Anterior cingulate cortex (tissue), 58 donors: ENCODE measurements around the gene RNF220.
"Not testable (repeated sequence)": the region's sequence is repeated elsewhere in the genome, so short reads cannot be mapped to it uniquely, and the experiment has no call there.

Source experiments
- DNase-seq, 58 donors: peaks; one replicate each; lab custom pipeline; 2025; lab: John Stamatoyannopoulos, UW

RNF220 gene

DNA sequence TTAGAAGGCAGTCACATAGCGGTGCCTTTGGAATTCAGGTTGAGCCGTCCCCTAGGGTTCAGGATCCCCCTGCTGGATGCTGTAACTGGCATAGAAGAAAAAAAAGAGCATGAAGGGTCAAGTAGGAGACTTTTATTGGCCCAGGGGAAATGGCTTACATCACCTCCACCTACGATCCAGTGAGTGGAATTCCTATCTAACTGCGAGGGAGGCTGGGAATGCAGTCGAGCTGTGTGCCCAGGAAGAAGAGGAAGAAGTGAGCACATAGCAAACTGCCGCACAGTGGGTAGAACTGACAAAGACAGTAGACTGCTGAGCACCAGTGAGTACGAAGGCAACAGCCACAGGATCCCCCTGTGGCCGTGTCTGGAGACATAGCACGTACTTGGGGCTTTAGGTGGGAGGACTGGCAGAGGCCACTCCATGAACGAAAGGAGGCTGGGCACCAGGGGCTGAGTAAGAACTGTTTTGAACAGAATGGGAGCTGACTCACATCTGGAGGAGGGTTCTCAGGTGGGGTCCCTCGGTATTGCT is 79.2 kb downstream of the RNF220 start:
- no peak for DNase-seq

- peak in 2 of 58 donors; percentile 8 to 12 for DNase-seq
Observed at GRCh38 chr1:44485229-44485933, 80.3 kb downstream of the RNF220 start.

DNA sequence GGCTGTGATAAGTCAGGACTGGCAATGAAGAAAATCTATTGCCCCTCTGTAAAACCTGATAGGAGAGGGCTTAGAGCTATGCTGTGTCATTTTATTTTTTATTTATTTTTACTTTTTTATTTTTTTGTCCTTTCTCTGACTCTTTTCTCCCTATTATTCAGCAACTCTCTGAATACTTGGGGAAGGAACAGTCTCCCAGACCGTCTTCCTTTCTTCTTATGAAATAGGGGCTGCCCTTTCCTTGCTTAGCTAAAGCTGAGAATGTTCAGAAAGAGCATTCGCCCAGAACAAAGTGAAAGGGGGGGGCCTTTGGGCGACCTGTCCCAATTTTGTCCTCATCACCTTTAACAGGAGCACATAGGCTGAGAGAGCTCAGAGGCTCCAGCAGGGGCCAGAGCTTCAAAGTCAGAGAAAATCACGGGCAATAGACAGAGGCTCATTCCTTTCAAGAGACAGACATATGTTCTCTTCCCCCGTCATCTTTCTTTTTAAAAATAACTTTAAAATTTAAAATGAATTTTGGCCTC is 80.9 kb downstream of the RNF220 start:
- no peak for DNase-seq

DNA sequence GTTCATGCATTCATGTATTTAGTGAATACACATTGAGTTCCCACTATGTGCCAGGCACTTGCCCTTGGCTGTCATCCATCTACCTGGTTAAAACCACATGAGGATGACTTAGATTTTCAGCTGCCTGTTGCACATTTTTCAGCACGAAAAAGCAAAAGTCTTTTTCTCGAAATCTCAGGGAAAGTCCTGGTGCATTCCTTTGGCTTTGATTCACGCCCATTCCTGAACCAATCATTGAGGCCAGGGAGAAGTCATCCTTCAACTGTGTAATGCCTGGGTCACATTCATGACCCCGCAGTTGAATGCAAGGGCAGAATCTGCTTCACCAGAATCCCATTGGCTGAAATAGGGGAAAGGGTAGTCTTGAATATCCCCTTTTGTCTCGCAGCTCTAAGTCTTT is 84.4 kb downstream of the RNF220 start:
- no peak for DNase-seq

DNA sequence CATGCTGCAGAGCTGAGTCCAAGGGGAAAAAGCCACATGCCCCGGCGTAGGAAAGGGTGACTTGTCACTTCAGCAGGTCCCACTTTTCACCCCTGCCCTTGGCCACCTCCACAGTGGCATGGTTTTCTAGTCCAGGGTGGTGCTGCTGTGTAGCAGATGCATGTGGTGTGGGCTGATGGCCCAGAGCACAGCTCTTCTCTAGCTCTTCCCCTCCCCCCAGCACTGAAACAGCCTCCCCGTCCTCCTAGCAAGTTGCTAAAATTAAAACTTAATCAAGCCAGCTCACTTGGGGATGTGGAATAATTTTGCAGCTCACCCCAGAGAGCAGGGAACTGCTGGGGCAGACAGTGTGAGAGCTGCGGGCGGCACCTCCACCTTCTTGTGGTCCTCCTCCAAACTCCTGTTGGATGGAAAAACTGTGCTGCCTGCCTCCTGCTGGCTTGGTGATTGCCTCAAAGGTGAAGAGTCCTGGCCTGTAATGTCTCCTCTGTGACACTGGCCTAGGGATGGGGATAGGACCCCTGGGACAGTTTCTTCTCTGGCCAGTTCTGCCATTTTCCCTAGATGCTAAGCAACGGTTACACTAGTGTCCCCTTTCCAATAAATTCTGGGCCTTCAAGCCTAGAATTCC is 91.6 kb downstream of the RNF220 start:
- peak in 6 of 58 donors; percentile 18 to 39 (median 30) for DNase-seq

GRCh38 chr1:44497422-44498170 is 92.5 kb downstream of the RNF220 start:
- DNase-seq = peak in 1 of 58 donors; percentile 19

DNA sequence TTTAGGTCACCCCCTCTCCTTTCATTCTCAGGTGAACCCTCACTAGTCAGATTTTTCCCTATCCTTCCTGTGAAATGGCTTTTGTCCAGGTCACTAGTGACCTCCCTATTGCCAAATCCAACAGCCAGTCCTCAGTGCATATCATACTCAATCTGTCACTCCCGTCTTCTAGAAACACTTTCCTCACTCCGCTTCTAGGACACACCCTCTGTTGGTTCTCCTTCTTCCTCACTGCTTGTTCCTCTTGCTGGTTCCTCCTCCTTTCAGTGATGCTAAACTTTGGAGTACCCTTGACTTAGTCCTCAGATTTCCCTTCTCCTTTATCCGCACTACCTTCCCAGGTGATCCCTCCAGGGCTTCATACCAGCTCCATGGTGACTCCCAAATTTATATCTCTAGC is 94.3 kb downstream of the RNF220 start:
- no peak for DNase-seq

DNA sequence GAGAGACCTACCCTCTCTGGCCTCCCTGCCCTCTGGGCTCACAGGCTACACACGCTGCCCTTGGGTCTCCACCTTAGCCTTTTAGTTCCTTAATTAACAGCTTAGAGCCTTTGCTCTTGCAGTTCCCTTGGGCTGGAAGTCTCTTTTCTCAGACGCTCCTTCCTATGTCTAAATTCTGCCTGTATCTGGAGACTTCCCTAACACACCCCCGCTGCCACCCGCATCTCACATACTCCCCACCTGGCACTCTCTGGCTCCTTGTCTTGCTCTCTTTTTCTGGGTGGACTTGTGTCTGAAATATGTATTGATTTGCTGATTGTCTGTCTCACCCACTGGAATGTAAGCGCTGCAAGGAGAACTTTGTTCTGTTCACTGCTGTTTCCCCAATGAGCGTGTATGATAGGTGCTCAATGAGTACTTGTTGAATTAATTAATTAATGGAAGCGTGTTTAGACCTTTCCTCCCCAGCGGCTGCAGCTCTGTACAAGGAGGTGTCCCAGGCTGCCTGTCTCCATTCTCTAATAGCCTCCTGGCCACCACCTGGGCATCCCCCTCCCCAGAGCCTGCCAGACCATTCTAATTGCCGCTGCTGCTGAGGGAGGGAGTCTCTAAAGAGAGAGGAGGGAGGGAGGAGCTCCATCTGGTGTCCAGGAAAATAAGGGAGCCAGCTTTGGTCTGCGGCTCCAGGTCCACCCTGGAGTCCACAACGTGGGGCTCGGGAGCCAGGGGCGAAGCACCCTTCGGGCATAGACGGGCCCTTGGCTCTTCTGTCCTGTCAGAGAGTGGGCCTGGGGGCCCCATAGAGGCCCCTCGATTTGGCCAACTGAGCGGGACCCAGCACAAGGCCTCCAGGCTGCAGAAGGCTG is 95.4 kb downstream of the RNF220 start:
- DNase-seq = peak in 40 of 58 donors; percentile 25 to 95 (median 75)

DNA sequence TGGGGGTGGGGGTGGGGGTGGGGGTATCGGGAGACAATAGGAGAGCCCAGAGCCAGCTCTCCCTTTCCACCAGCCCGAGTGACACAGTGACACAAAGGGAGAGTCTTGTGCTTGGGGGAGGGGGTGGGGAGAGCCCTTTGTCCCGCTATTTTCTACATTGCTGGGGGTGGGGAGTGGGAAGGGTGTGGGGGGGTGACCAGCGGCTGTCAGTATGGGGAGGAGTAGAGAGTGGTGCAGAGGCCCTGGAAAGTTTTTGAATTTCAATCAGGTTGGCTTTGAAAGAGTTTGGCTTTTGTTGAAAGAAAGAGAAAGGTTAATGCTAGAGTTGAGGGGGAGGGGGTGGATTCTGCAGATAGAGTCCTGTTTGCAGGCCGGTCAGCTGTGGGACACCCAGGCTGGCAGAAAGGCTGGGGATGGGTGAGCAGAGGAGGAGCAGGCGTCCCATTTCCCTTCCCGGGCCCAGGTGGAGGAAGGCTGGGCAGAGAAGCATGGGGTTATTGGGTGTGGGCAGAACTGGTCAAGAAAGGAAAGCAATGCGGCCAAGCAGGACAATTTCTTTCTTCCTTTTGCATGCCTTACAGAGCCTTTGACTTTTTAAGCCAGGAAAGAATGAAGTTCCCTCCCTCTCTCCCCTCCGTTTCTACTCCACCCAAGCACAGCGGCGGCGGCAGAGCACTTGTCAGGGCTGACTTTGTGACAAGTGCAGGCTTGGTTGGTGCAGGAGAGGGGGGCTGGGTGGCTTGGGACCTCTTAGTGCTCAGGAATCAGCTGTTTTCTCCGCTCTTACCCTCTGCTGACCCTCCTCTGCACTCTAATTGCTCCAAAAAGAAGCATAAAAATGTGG is 96.2 kb downstream of the RNF220 start:
- DNase-seq = peak in 46 of 58 donors; percentile 15 to 95 (median 74)

- DNase-seq = not testable (repeated sequence)
Observed at GRCh38 chr1:44502823-44503222, 97.8 kb downstream of the RNF220 start.

DNA sequence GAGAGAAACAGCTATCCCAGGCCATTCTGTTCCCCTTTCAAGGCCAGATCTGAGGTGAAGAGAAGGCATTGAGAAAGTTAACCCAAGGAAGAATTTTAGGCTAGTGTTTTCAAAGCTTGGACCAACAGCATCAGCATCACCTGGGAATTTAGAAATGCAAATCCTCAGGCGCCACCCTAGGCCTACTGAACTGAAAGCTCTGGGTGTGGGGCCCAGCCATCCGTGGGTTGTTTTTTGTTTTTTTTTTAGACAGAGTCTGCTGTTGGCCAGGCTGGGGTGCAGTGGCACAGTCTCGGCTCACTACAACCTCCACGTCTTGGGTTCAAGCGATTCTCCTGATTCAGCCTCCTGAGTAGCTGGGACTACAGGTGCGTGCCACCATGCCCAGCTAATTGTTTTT is 98.6 kb downstream of the RNF220 start:
- no peak for DNase-seq

DNA sequence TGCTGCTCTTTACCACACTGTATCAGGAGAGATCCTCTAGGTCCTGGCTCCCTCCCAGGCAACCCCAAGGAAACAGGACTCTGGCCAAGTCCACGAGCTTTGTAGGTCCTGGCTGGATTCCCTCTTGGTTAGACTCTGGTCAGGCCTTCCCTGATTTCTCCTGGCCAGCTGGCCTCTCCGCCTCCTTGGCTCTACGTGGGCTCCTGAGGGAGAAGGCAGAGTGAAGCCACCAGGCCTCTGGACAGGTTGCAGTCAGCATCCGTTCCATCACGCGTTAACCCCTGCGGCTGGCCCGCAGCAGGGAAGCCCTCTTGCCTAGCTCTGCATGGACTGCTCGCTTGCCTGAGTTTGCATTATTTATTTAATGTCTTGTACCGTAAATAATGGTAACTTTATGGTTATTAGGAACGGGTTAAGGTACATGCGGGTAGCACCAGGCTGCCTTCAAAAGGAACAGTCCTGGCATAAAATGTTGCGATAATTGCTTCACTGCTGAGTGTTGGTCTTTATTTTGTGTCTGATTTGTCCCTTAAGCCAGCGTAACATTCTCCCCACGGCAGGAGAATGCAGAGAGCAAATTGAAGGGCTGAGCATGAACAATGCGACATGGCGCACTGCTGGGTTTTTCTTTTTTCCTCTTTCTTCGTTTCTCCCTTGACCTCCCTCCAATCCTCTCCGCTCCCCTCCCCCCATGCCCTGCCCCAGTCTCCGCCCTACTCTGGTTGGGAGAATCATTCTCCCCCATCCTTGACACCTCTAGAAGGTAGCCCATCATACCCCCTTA is 100.3 kb downstream of the RNF220 start:
- DNase-seq = peak in 23 of 58 donors; percentile 5 to 72 (median 39)

- peak in 53 of 58 donors; percentile 27 to 96 (median 76) for DNase-seq
Observed at GRCh38 chr1:44507490-44508396, 102.7 kb downstream of the RNF220 start.

DNA sequence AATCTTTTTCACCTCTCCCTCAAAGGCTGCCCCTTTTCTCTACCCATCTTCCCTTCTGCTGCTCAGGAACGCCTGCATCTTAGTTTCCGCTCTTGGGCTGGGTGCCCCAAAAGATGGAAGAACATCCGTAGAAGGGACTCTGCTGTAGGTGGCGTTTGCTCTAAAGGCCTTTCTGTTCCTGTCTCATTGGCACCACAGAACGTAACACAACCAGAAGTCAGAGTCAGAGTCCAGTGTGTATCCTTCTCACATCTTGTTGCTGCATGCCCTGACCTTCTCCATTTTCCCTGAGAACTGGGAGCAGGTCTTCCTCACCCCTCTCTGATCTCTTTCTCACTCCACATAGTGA is 103.3 kb downstream of the RNF220 start:
- peak in 1 of 58 donors; percentile 45 for DNase-seq

DNA sequence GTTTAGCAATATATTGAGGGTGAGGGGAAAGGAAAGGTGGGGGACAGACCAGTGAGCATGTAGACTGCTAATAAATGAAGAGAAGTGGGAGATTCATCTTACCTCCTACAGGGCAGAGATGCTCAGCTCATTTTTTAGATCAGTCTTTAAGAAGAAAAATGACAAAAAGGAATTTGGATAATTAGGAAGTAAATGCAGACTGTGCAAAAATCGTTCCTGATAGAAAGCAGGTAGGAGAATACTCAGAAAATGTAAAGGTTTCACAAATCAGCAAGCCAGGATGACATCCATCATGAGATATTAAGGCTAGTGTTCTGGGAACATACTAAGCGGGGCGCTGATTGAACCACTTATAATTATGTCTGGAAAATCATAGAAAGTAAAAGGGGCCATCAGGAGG is 106.3 kb downstream of the RNF220 start:
- DNase-seq = no peak

DNA sequence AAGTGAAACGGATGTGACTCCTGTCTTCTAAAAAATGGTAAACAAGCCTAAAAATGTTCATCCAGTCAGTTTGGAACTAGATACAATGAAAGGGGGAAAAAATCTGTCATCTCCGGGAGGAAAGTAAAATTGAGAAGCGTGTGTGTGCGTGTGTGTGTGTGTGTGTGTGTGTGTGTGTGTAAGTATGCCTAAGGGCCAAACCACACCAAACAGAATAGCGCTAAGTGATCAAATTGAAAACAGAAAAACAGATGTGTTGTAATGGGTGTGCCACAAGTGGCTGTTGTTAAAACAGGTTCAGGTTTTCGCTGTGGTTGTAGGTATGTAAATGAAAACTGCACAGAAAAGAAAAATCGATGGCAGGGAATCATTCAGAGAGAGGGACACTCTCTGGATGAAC is 106.7 kb downstream of the RNF220 start:
- DNase-seq = no peak

- no peak for DNase-seq
Observed at GRCh38 chr1:44512313-44512885, 107.3 kb downstream of the RNF220 start.
